Stimulated activated CD4-positive, alpha-beta T cell treated with anti-CD3 and anti-CD28 coated beads, Interleukin-12 subunit alpha, Interleukin-12 subunit beta, amount 100 ng/mL, for 48 hours (primary cell): ENCODE data around the gene EEF1AKMT3.
"Not testable (repeated sequence)": the region's sequence is repeated elsewhere in the genome, so short reads cannot be mapped to it uniquely, and the experiment has no call there.

Experiments used
- DNase-seq, 3 donors: peaks; one replicate each; pipeline ENCODE4 v3.0.0-alpha.2; 2020; ENCODE audit warnings: low read depth in 2 of 3, low spot score in 1 of 3

EEF1AKMT3 gene

GRCh38 chr12:57815177-57816000 is 43.0 kb downstream of the EEF1AKMT3 start:
- DNase-seq, result no peak

- DNase-seq, result no peak
Measured at GRCh38 chr12:57816001-57816854, 43.8 kb downstream of the EEF1AKMT3 start.

GRCh38 chr12:57816855-57817151 is 44.4 kb downstream of the EEF1AKMT3 start:
- no peak for DNase-seq

- DNase-seq, result no peak
Measured at GRCh38 chr12:57817261-57817989, 45.0 kb downstream of the EEF1AKMT3 start.

GRCh38 chr12:57817990-57818331 is 45.5 kb downstream of the EEF1AKMT3 start:
- not testable (repeated sequence) for DNase-seq

- not testable (repeated sequence) for DNase-seq
Measured at GRCh38 chr12:57820119-57820518, 47.7 kb downstream of the EEF1AKMT3 start.

- DNase-seq, result not testable (repeated sequence)
Measured at GRCh38 chr12:57821015-57821414, 48.6 kb downstream of the EEF1AKMT3 start.

- DNase-seq, result no peak
Measured at GRCh38 chr12:57821474-57822214, 49.2 kb downstream of the EEF1AKMT3 start.

- DNase-seq, result no peak
Measured at GRCh38 chr12:57822392-57823130, 50.1 kb downstream of the EEF1AKMT3 start.

GRCh38 chr12:57823131-57823907 is 50.9 kb downstream of the EEF1AKMT3 start:
- no peak for DNase-seq

GRCh38 chr12:57823908-57824640 is 51.7 kb downstream of the EEF1AKMT3 start:
- DNase-seq, result no peak

GRCh38 chr12:57825451-57825850 is 53.0 kb downstream of the EEF1AKMT3 start:
- DNase-seq, result no peak

GRCh38 chr12:57826400-57826799 is 54.0 kb downstream of the EEF1AKMT3 start:
- no peak for DNase-seq

- no peak for DNase-seq
Measured at GRCh38 chr12:57826966-57827365, 54.6 kb downstream of the EEF1AKMT3 start.

- no peak for DNase-seq
Measured at GRCh38 chr12:57829025-57829777, 56.8 kb downstream of the EEF1AKMT3 start.

GRCh38 chr12:57830393-57830792 is 58.0 kb downstream of the EEF1AKMT3 start:
- DNase-seq, result no peak
